ENCODE measurements around the gene U2AF1L4. TPM values are rescaled to one million over a fixed set of nuclear protein-coding genes. Genes with fewer than 3 reads are reported as not detected.

U2AF1L4 gene
- total and polyA plus RNA-seq, 2 of the 4 experiments (the other 2 are of a cell fraction) = 6.1 to 15.0 TPM

DNA sequence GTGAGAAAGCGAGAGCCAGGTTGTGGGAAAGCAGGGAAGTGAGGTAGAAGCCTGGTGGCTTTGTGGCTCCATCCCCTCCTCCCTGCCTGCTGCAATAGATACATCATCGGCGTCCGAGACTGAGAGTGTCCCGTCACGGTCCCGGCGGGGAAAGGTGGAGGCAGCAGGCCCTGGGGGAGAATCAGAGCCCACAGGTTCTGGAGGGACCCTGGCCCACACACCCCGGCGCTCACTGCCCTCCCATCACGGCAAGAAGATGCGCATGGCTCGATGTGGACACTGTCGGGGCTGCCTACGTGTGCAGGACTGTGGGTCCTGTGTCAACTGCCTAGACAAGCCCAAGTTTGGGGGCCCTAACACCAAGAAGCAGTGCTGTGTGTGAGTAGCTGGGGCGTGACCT, 22.3 kb downstream of the U2AF1L4 start:
- Histone ChIP-seq H2AK9ac (replicated peaks; ENCODE audit: low read depth, low read length, poor library complexity) (no peak overlapping the region), H3K56ac (ENCODE audit: extremely low read depth, insufficient read depth, low read length) (no peak overlapping the region), H4K5ac (ENCODE audit: low read depth, low read length) (no peak overlapping the region), H3K36me3 (ENCODE audit: control insufficient read depth, insufficient read depth, low read length) (peaks cover 68% of the 10 kb centered on the region), H4K91ac (ENCODE audit: insufficient read depth, low read depth, low read length) (no peak overlapping the region), H2BK5ac (ENCODE audit: low read depth, low read length, poor library complexity, severe bottlenecking) (no peak overlapping the region), H3K4me2 (ENCODE audit: low read depth, low read length) (no peak overlapping the region), H3K9me3 (ENCODE audit: control insufficient read depth, insufficient read depth, low read length) (no peaks in the 10 kb centered on the region), H3K9ac (ENCODE audit: low read depth, low read length) (no peak overlapping the region), H4K8ac (ENCODE audit: low read depth in 2 of 2, low read length in 2 of 2) (no peak overlapping the region), H3K27me3 (ENCODE audit: control insufficient read depth, insufficient read depth, low read length) (no peaks in the 10 kb centered on the region), H3K14ac (replicated peaks; ENCODE audit: low read depth, low read length) (no peak overlapping the region), H2BK20ac (ENCODE audit: low read depth, low read length) (no peak overlapping the region), H2BK15ac (ENCODE audit: low read depth, low read length) (no peak overlapping the region), H3K79me1 (ENCODE audit: low read depth in 1 of 2, low read length in 2 of 2) (peaks cover 16 to 48% of the 10 kb centered on the region in 2 experiments; a peak in 3 of 4 replicates), H3K23ac (ENCODE audit: low read depth, low read length) (no peak overlapping the region), H3K9me1 (ENCODE audit: insufficient read depth, low read length) (no peaks in the 10 kb centered on the region; the same call in 1 of the 2 replicates), H3K18ac (ENCODE audit: low read depth, low read length) (no peak overlapping the region), H4K20me1 (ENCODE audit: insufficient read depth, low read length) (peaks cover 29% of the 10 kb centered on the region), H3K27ac (ENCODE audit: insufficient read depth, low read length) (no peak overlapping the region), H3K4ac (ENCODE audit: low read depth, low read length) (no peak overlapping the region), H3K4me3 (ENCODE audit: insufficient read depth, low read depth, low read length) (no peak overlapping the region), H2AK5ac (ENCODE audit: low read depth, low read length) (no peak overlapping the region), H2AFZ (replicated peaks; ENCODE audit: low read length, poor library complexity) (no peak overlapping the region), H3K4me1 (ENCODE audit: control insufficient read depth, insufficient read depth, low read length) (peaks cover 6% of the 10 kb centered on the region), H2BK120ac (ENCODE audit: low read depth, low read length) (no peak overlapping the region)
- TF ChIP-seq MXI1 (IDR thresholded peaks at IDR 0.05; ENCODE audit: borderline replicate concordance, low read depth, low read length) (no peak), NFE2L2 (IDR thresholded peaks at IDR 0.05; ENCODE audit: low read depth, low read length) (no peak), RCOR1 (IDR thresholded peaks at IDR 0.05; ENCODE audit: insufficient replicate concordance, low read length) (no peak), BHLHE40 (IDR thresholded peaks at IDR 0.05; ENCODE audit: low read depth, low read length) (no peak), RFX5 (IDR thresholded peaks at IDR 0.05; ENCODE audit: low read depth, low read length) (no peak), MAFK (IDR thresholded peaks at IDR 0.05; ENCODE audit: low read depth, low read length) (no peak), MAZ (IDR thresholded peaks at IDR 0.05; ENCODE audit: borderline replicate concordance, low read depth, low read length) (no peak), FOS (IDR thresholded peaks at IDR 0.05; ENCODE audit: low read depth, low read length) (no peak), RAD21 (IDR thresholded peaks at IDR 0.05; ENCODE audit: low read length) (no peak), SMC3 (IDR thresholded peaks at IDR 0.05; ENCODE audit: low read depth, low read length) (no peak)
- TF ChIP-seq, protein P1, sequence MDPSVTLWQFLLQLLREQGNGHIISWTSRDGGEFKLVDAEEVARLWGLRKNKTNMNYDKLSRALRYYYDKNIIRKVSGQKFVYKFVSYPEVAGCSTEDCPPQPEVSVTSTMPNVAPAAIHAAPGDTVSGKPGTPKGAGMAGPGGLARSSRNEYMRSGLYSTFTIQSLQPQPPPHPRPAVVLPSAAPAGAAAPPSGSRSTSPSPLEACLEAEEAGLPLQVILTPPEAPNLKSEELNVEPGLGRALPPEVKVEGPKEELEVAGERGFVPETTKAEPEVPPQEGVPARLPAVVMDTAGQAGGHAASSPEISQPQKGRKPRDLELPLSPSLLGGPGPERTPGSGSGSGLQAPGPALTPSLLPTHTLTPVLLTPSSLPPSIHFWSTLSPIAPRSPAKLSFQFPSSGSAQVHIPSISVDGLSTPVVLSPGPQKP (IDR thresholded peaks at IDR 0.05; ENCODE audit: borderline replicate concordance, low read depth, low read length) = no peak
- TF ChIP-seq, protein P2, sequence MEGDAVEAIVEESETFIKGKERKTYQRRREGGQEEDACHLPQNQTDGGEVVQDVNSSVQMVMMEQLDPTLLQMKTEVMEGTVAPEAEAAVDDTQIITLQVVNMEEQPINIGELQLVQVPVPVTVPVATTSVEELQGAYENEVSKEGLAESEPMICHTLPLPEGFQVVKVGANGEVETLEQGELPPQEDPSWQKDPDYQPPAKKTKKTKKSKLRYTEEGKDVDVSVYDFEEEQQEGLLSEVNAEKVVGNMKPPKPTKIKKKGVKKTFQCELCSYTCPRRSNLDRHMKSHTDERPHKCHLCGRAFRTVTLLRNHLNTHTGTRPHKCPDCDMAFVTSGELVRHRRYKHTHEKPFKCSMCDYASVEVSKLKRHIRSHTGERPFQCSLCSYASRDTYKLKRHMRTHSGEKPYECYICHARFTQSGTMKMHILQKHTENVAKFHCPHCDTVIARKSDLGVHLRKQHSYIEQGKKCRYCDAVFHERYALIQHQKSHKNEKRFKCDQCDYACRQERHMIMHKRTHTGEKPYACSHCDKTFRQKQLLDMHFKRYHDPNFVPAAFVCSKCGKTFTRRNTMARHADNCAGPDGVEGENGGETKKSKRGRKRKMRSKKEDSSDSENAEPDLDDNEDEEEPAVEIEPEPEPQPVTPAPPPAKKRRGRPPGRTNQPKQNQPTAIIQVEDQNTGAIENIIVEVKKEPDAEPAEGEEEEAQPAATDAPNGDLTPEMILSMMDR (conservative IDR thresholded peaks at IDR 0.05; ENCODE audit: low read depth, low read length) = no peak
- WGBS, 2 experiments (ENCODE audit: extremely low coverage in 2 of 2, insufficient read length in 1 of 2) = 97% methylated on average over 6 of the region's 16 CpGs; no CpG with 5 or more reads in 1 of the 2 experiments
- TSS peak; percentile 21 for BruUV-seq (replicated peaks)
- in situ Hi-C loops (cut with MboI; ENCODE audit: low sequenced_read_pairs) (no loop called here), dilution Hi-C loops (cut with HindIII; ENCODE audit: low sequenced_read_pairs, unreplicated experiment) (no loop called here), intact Hi-C loops (cut with micrococcal nuclease) (no loop called here)
- ChIA-PET CTCF (no interaction called here), POLR2A (ENCODE audit: unreplicated experiment) (interaction anchor here (0.6 kb wide), 1 partner anchor 18 kb away, joined by 3 read pairs; no protein-coding TSS in a partner anchor)
- ATAC-seq (ENCODE audit: low read depth) = no peak
- no peak for DNase-seq
